ENCODE measurements around the gene PPP6R2.

DNA sequence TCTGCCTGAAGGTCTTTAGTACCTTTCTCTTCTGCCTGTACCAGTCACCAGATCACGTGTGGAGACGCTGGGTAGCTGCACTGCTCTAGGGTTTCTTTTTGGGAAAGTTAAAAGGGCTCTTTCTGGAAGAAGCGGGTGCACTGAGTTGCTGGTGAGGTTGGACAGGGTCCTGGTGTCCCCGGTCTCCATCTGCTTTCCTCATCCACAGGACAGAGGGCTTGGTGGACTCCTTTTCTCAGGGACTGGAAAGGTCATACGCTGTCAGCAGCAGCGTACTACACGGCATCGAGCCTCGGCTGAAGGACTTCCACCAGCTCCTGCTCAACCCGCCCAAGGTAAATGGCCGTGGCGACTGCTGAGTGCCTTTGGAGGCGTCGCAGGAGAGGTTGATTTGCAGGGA lies 78.9 kb downstream of the PPP6R2 start:
- TF ChIP-seq, protein P1, sequence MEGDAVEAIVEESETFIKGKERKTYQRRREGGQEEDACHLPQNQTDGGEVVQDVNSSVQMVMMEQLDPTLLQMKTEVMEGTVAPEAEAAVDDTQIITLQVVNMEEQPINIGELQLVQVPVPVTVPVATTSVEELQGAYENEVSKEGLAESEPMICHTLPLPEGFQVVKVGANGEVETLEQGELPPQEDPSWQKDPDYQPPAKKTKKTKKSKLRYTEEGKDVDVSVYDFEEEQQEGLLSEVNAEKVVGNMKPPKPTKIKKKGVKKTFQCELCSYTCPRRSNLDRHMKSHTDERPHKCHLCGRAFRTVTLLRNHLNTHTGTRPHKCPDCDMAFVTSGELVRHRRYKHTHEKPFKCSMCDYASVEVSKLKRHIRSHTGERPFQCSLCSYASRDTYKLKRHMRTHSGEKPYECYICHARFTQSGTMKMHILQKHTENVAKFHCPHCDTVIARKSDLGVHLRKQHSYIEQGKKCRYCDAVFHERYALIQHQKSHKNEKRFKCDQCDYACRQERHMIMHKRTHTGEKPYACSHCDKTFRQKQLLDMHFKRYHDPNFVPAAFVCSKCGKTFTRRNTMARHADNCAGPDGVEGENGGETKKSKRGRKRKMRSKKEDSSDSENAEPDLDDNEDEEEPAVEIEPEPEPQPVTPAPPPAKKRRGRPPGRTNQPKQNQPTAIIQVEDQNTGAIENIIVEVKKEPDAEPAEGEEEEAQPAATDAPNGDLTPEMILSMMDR (IDR thresholded peaks at IDR 0.05): no peak
- TF ChIP-seq EZH2phosphoT487 (IDR thresholded peaks at IDR 0.05): no peak
- TF ChIP-seq EZH2 (IDR thresholded peaks at IDR 0.05): no peak
